Measurements from ENCODE around the gene ATP11C. TPM values are rescaled to one million over a fixed set of nuclear protein-coding genes. Genes with fewer than 3 reads are reported as not detected.

The ATP11C gene
- total RNA-seq, 4 donors from 2014 or later = 22.8 to 40.3 (median 26.2) TPM

DNA sequence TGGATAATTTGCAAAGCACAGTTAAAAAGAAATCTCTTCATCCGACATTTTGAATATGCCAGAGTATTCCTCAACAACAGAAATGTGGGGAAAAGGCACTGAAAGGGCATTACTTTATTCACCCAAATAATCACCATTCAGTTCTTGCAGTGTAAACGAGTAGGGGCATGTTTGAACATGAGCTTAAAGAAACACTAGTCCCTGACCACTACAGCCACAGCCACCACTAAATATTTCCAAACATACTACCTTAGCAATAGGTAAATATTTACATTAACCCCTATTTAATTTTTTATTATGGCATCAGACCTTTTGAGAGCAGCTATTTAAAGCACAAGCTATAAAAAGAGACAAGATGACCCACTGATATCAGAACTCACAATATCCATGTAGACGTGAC is 252.5 kb downstream of the ATP11C start:
- Histone ChIP-seq H3K36me3 (no peaks in the 10 kb centered on the region), H3K9me3 (no peaks in the 10 kb centered on the region), H3K27me3 (no peaks in the 10 kb centered on the region), H3K4me3 (replicated peaks in 1 of 3) (no peak overlapping the region), H3K4me1 (no peaks in the 10 kb centered on the region), H3K27ac (no peak overlapping the region)
- DNase-seq = no peak
- 75 to 83% methylated on average over 3 of the region's 3 CpGs for WGBS, 2 donors
- TF ChIP-seq POLR2A (IDR thresholded peaks at IDR 0.05) = no peak
- TF ChIP-seq, protein P1, sequence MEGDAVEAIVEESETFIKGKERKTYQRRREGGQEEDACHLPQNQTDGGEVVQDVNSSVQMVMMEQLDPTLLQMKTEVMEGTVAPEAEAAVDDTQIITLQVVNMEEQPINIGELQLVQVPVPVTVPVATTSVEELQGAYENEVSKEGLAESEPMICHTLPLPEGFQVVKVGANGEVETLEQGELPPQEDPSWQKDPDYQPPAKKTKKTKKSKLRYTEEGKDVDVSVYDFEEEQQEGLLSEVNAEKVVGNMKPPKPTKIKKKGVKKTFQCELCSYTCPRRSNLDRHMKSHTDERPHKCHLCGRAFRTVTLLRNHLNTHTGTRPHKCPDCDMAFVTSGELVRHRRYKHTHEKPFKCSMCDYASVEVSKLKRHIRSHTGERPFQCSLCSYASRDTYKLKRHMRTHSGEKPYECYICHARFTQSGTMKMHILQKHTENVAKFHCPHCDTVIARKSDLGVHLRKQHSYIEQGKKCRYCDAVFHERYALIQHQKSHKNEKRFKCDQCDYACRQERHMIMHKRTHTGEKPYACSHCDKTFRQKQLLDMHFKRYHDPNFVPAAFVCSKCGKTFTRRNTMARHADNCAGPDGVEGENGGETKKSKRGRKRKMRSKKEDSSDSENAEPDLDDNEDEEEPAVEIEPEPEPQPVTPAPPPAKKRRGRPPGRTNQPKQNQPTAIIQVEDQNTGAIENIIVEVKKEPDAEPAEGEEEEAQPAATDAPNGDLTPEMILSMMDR (IDR thresholded peaks at IDR 0.05) = no peak
- intact Hi-C loops (cut with DNase I) = no loop called here

MicroRNAs encoded within 50 kb of the gene (microRNA counts, 767-probe panel; counts per million panel counts)
- microRNA hsa-miR-505-3p = 0 counts per million in 2 donors

Small RNAs within 50 kb of the gene (microRNA-seq; reads per million reads assigned to microRNA genes)
- 124 reads per million, percentile 57 among the genes with 10 or more reads in this experiment for gene MIR505

Small RNAs within 50 kb of the gene (small RNA-seq; reads per million reads assigned to genes)
- gene MIR505 = 0.38 reads per million
- gene RF00425 = not detected
- gene RF01210 = not detected
- not detected for gene RNU6ATAC23P

Other genes starting within 250 kb of the ATP11C start
- under 1 TPM in 3 of 4 donors, not detected in 1; 0.40 to 0.63 (median 0.56) TPM for gene MCF2, start 224.9 kb downstream of the ATP11C start, total RNA-seq
- gene CXorf66, start 32.5 kb upstream of the ATP11C start, total RNA-seq = not detected

Measured in thyroid gland (tissue), 4 donors.